Liver (tissue), 3 donors: ENCODE data around the gene OR2H1.

Experiments
- EGR1 ChIP-seq, 2 donors: IDR thresholded peaks; 2 replicates each; pipeline ENCODE4 v1.6.1; 2016 to 2018; ENCODE audit warnings: antibody characterized with exemption in 2 of 2, low read depth in 2 of 2
- FOXA1 ChIP-seq: IDR thresholded peaks from 2 replicates; pipeline ENCODE4 v1.6.1; 2016; ENCODE audit warnings: antibody characterized with exemption
- FOXA2 ChIP-seq: IDR thresholded peaks from 2 replicates; pipeline ENCODE4 v1.6.1; 2016; ENCODE audit warnings: antibody characterized with exemption
- GABPA ChIP-seq, 2 donors: IDR thresholded peaks in 1 of 2; conservative IDR thresholded peaks in 1 of 2; 2 replicates each; pipeline ENCODE4 v1.6.1; 2016; ENCODE audit warnings: antibody characterized with exemption in 2 of 2, mild to moderate bottlenecking in 1 of 2, moderate library complexity in 1 of 2
- NR2F2 ChIP-seq: IDR thresholded peaks from 2 replicates; pipeline ENCODE4 v1.6.1; 2016; ENCODE audit warnings: antibody characterized with exemption
- RAD21 ChIP-seq, 2 donors: IDR thresholded peaks; 2 replicates each; pipeline ENCODE4 v1.6.1; 2016; ENCODE audit warnings: antibody characterized with exemption in 2 of 2, mild to moderate bottlenecking in 2 of 2
- RXRA ChIP-seq, 2 donors: IDR thresholded peaks; 2 replicates each; pipeline ENCODE4 v1.6.1; 2017 to 2018; ENCODE audit warnings: antibody characterized with exemption in 2 of 2, mild to moderate bottlenecking in 1 of 2
- TAF1 ChIP-seq: conservative IDR thresholded peaks from 2 replicates; pipeline ENCODE4 v1.6.1; 2016; ENCODE audit warnings: antibody characterized with exemption, mild to moderate bottlenecking
- YY1 ChIP-seq: IDR thresholded peaks from 2 replicates; pipeline ENCODE4 v1.6.1; 2016; ENCODE audit warnings: antibody characterized with exemption, mild to moderate bottlenecking
- TF ChIP-seq, protein P1 (sequence below): fragments of 150-350 bp; IDR thresholded peaks from 2 replicates; pipeline ENCODE4 v1.5.1; 2017; ENCODE audit warnings: improper control_type of control experiment, low read depth, low read length; ENCODE audit not compliant: missing input control
- TF ChIP-seq, protein P2 (sequence below): IDR thresholded peaks from 2 replicates; pipeline ENCODE4 v1.6.1; 2016; ENCODE audit warnings: antibody characterized with exemption
- TF ChIP-seq, protein P3 (sequence below): IDR thresholded peaks from 2 replicates; pipeline ENCODE4 v1.6.1; 2016; ENCODE audit warnings: antibody characterized with exemption
- TF ChIP-seq, protein P4 (sequence below): IDR thresholded peaks from 2 replicates; pipeline ENCODE4 v1.6.1; 2016; ENCODE audit warnings: antibody characterized with exemption, mild to moderate bottlenecking
- TF ChIP-seq, protein P5 (sequence below): IDR thresholded peaks from 2 replicates; pipeline ENCODE4 v1.6.1; 2016; ENCODE audit warnings: antibody characterized with exemption
- donor health status: healthy.
- donor health status: healthy.

DNA sequence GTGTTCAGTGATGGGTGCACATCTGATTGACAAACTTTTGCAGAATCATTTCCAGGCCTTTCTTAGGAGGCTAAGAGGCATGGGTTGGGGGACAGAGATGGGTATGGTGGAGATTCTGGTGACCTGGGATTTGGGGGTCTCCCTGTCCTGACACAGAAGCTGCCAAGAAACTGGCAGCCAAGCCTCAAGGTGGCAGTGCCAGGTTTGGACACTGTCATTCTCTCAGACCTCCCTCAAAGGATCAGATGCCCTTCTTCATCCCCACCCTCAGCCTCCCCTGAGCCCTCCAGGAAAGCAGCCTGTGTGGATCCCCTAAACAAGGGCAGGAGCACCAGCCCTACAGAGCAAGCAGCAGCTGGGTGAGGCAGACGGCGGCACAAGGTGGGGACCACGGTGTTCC is 48.9 kb downstream of the OR2H1 start:
- TF ChIP-seq, protein P1, sequence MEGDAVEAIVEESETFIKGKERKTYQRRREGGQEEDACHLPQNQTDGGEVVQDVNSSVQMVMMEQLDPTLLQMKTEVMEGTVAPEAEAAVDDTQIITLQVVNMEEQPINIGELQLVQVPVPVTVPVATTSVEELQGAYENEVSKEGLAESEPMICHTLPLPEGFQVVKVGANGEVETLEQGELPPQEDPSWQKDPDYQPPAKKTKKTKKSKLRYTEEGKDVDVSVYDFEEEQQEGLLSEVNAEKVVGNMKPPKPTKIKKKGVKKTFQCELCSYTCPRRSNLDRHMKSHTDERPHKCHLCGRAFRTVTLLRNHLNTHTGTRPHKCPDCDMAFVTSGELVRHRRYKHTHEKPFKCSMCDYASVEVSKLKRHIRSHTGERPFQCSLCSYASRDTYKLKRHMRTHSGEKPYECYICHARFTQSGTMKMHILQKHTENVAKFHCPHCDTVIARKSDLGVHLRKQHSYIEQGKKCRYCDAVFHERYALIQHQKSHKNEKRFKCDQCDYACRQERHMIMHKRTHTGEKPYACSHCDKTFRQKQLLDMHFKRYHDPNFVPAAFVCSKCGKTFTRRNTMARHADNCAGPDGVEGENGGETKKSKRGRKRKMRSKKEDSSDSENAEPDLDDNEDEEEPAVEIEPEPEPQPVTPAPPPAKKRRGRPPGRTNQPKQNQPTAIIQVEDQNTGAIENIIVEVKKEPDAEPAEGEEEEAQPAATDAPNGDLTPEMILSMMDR = no peak
- TF ChIP-seq, protein P2, sequence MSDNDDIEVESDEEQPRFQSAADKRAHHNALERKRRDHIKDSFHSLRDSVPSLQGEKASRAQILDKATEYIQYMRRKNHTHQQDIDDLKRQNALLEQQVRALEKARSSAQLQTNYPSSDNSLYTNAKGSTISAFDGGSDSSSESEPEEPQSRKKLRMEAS = no peak
- TF ChIP-seq RAD21 (IDR thresholded peaks at IDR 0.05) = no peak
- TF ChIP-seq, protein P3, sequence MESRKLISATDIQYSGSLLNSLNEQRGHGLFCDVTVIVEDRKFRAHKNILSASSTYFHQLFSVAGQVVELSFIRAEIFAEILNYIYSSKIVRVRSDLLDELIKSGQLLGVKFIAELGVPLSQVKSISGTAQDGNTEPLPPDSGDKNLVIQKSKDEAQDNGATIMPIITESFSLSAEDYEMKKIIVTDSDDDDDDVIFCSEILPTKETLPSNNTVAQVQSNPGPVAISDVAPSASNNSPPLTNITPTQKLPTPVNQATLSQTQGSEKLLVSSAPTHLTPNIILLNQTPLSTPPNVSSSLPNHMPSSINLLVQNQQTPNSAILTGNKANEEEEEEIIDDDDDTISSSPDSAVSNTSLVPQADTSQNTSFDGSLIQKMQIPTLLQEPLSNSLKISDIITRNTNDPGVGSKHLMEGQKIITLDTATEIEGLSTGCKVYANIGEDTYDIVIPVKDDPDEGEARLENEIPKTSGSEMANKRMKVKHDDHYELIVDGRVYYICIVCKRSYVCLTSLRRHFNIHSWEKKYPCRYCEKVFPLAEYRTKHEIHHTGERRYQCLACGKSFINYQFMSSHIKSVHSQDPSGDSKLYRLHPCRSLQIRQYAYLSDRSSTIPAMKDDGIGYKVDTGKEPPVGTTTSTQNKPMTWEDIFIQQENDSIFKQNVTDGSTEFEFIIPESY = no peak
- TF ChIP-seq, protein P4, sequence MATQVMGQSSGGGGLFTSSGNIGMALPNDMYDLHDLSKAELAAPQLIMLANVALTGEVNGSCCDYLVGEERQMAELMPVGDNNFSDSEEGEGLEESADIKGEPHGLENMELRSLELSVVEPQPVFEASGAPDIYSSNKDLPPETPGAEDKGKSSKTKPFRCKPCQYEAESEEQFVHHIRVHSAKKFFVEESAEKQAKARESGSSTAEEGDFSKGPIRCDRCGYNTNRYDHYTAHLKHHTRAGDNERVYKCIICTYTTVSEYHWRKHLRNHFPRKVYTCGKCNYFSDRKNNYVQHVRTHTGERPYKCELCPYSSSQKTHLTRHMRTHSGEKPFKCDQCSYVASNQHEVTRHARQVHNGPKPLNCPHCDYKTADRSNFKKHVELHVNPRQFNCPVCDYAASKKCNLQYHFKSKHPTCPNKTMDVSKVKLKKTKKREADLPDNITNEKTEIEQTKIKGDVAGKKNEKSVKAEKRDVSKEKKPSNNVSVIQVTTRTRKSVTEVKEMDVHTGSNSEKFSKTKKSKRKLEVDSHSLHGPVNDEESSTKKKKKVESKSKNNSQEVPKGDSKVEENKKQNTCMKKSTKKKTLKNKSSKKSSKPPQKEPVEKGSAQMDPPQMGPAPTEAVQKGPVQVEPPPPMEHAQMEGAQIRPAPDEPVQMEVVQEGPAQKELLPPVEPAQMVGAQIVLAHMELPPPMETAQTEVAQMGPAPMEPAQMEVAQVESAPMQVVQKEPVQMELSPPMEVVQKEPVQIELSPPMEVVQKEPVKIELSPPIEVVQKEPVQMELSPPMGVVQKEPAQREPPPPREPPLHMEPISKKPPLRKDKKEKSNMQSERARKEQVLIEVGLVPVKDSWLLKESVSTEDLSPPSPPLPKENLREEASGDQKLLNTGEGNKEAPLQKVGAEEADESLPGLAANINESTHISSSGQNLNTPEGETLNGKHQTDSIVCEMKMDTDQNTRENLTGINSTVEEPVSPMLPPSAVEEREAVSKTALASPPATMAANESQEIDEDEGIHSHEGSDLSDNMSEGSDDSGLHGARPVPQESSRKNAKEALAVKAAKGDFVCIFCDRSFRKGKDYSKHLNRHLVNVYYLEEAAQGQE = no peak
- no peak for TF ChIP-seq TAF1
- no peak for TF ChIP-seq GABPA (IDR thresholded peaks at IDR 0.05 in 1 of 2, conservative IDR thresholded peaks at IDR 0.05 in 1 of 2)
- TF ChIP-seq EGR1 (IDR thresholded peaks at IDR 0.05; ENCODE audit: low read depth in 2 of 2) = no peak
- TF ChIP-seq FOXA1 = no peak
- TF ChIP-seq YY1 = no peak
- no peak for TF ChIP-seq NR2F2
- TF ChIP-seq, protein P5, sequence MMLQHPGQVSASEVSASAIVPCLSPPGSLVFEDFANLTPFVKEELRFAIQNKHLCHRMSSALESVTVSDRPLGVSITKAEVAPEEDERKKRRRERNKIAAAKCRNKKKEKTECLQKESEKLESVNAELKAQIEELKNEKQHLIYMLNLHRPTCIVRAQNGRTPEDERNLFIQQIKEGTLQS = no peak
- no peak for TF ChIP-seq RXRA (IDR thresholded peaks at IDR 0.05)
- no peak for TF ChIP-seq FOXA2
